Activated naive CD8-positive, alpha-beta T cell treated with anti-CD3 and anti-CD28 coated beads for 36 hours (primary cell): ENCODE results near the gene SPART. TPM values are rescaled to one million over a fixed set of nuclear protein-coding genes. Genes with fewer than 3 reads are reported as not detected.

Experiments used
- DNase-seq: peaks from one replicate; pipeline ENCODE4 v3.0.0; 2021
- H3K27ac Mint-ChIP-seq: one replicate; pipeline ENCODE4 v1.8.0; 2022; ENCODE audit warnings: mild to moderate bottlenecking, moderate library complexity, mixed read lengths
- H3K27me3 Mint-ChIP-seq: one replicate; pipeline ENCODE4 v1.8.0; 2022; ENCODE audit warnings: mild to moderate bottlenecking, mixed read lengths
- H3K36me3 Mint-ChIP-seq: one replicate; pipeline ENCODE4 v1.8.0; 2021; ENCODE audit warnings: mild to moderate bottlenecking, mixed read lengths
- H3K4me1 Mint-ChIP-seq: one replicate; pipeline ENCODE4 v1.8.0; 2021; ENCODE audit warnings: mixed read lengths
- H3K4me3 Mint-ChIP-seq: one replicate; pipeline ENCODE4 v1.8.0; 2022; ENCODE audit warnings: mild to moderate bottlenecking, moderate library complexity, mixed read lengths
- H3K9me3 Mint-ChIP-seq: one replicate; pipeline ENCODE4 v1.8.0; 2022; ENCODE audit warnings: mixed read lengths
- total RNA-seq, 2 experiments: library from RNA; stranded (reverse); gene quantifications; one replicate each; pipeline ENCODE4 v1.2.3, GENCODE V29; 2021

The SPART gene
- total RNA-seq, 2 experiments from 2014 or later, result 27.5 to 28.9 TPM

GRCh38 chr13:36259361-36260137, 86.6 kb downstream of the SPART start:
- Mint-ChIP-seq H3K27ac (no peak overlapping the region), H3K4me1 (no peaks in the 10 kb centered on the region), H3K27me3 (peaks cover 6% of the 10 kb centered on the region), H3K36me3 (no peaks in the 10 kb centered on the region), H3K4me3 (no peak overlapping the region), H3K9me3 (no peaks in the 10 kb centered on the region)
- no peak for DNase-seq

DNA sequence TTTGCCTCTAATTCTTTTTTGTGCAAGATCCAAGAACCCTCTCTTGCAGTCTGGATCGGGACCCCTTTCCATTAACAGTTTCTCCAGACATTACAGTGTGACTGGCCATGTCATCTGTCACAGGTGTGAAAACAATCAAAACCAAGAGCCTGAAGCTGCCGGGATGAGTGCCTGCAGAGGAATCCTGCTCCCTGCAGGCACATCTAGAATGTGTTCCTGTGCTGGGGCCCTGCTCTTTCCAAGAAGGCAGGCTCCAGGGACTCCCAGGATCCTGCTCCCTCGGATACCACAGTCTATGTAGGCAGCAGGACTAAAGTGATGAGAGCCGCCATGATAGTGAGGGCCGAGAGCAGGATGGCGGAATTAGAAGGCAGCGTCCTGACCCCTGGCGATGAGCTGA, 87.4 kb downstream of the SPART start:
- Mint-ChIP-seq H3K4me1 (no peaks in the 10 kb centered on the region), H3K9me3 (no peaks in the 10 kb centered on the region), H3K4me3 (no peak overlapping the region), H3K36me3 (no peaks in the 10 kb centered on the region), H3K27me3 (peaks cover 6% of the 10 kb centered on the region), H3K27ac (no peak overlapping the region)
- DNase-seq, result no peak

Other genes starting within 250 kb of the SPART start
- gene DCLK1, start 215.0 kb downstream of the SPART start, total RNA-seq, result not detected
- gene SOHLH2, start 131.8 kb downstream of the SPART start, total RNA-seq, result not detected
- under 1 TPM in 1 of 2 experiments, not detected in 1; 0.28 TPM for gene CCDC169, start 48.6 kb downstream of the SPART start, total RNA-seq
- gene CCNA1, start 86.1 kb upstream of the SPART start, total RNA-seq, result under 1 TPM in 1 of 2 experiments, not detected in 1; 0.16 TPM